T-cell (primary cell): ENCODE results near the gene PTPRJ. TPM values are rescaled to one million over a fixed set of nuclear protein-coding genes. Genes with fewer than 3 reads are reported as not detected.
"Not testable (repeated sequence)": the region's sequence is repeated elsewhere in the genome, so short reads cannot be mapped to it uniquely, and the experiment has no call there.

Experiments used
- ATAC-seq, 4 experiments: fragments of 200-7000 bp in 3 of 4; fragments of 150-1000 bp in 1 of 4; cut with Tn5 transposase; replicated peaks in 1 of 4; 1 replicate in 3 of 4; 2 replicates in 1 of 4; pipeline ENCODE4 v1.10.0; 2021; ENCODE audit warnings: moderate library complexity in 3 of 4, mild to moderate bottlenecking in 2 of 4, moderate number of reproducible peaks in 1 of 4
- CTCF ChIA-PET, 2 donors: fragments of 300-600 bp; sonication (Branson Sonifier 250); formaldehyde crosslinking; loops; one replicate each; lab custom pipeline; 2022; ENCODE audit warnings: antibody characterized with exemption in 2 of 2; lab: Charles Lee
- POLR2A ChIA-PET, 2 donors: fragments of 300-600 bp; sonication (Branson Sonifier 250); formaldehyde crosslinking; loops; one replicate each; lab custom pipeline; 2022; ENCODE audit warnings: antibody characterized with exemption in 2 of 2; lab: Charles Lee
- DNase-seq, 35 experiments: peaks; one replicate each; pipeline versions ENCODE4 v3.0.0 to v3.0.0-alpha.2; 2013 to 2023
- H3K27ac ChIP-seq: one replicate; pipeline ENCODE4 v1.5.1; 2013; ENCODE audit warnings: low read length
- H3K27me3 ChIP-seq, 2 experiments: replicated peaks in 1 of 2; 1 replicate in 1 of 2; 2 replicates in 1 of 2; pipeline versions ENCODE4 v1.6.1 to v1.7.0; 2013; ENCODE audit warnings: low read length in 1 of 2, mixed read lengths in 1 of 2; ENCODE audit not compliant: control insufficient read depth in 2 of 2, insufficient read depth in 2 of 2; ENCODE audit errors: extremely low read depth in 1 of 2
- H3K36me3 ChIP-seq, 2 donors: 1 replicate in 1 of 2; 2 replicates in 1 of 2; pipeline versions ENCODE4 v1.6.1 to v1.7.0; 2013; ENCODE audit warnings: low read length in 1 of 2; ENCODE audit not compliant: control insufficient read depth in 2 of 2, insufficient read depth in 1 of 2; ENCODE audit errors: extremely low read depth in 1 of 2
- H3K4me1 ChIP-seq, 2 experiments: 1 replicate in 1 of 2; 2 replicates in 1 of 2; pipeline versions ENCODE4 v1.6.1 to v1.7.0; 2013; ENCODE audit warnings: low read length in 2 of 2, mixed read lengths in 1 of 2; ENCODE audit not compliant: insufficient read depth in 2 of 2, control insufficient read depth in 1 of 2; ENCODE audit errors: extremely low read depth in 1 of 2
- H3K4me3 ChIP-seq, 2 donors: 1 replicate in 1 of 2; 2 replicates in 1 of 2; pipeline versions ENCODE4 v1.5.1 to v1.7.0; 2013; ENCODE audit warnings: mild to moderate bottlenecking in 2 of 2, low read length in 1 of 2, moderate library complexity in 1 of 2; ENCODE audit not compliant: control insufficient read depth in 1 of 2; ENCODE audit errors: extremely low read depth in 1 of 2
- H3K9me3 ChIP-seq: 2 replicates; pipeline ENCODE4 v1.7.0; 2013
- H3K27ac Mint-ChIP-seq, 2 donors: one replicate each; pipeline ENCODE4 v1.8.0; 2020 to 2021; ENCODE audit warnings: mild to moderate bottlenecking in 2 of 2, mixed read lengths in 2 of 2
- H3K27me3 Mint-ChIP-seq, 2 donors: one replicate each; pipeline ENCODE4 v1.8.0; 2021 to 2022; ENCODE audit warnings: mixed read lengths in 2 of 2
- H3K36me3 Mint-ChIP-seq: one replicate; pipeline ENCODE4 v1.8.0; 2021; ENCODE audit warnings: mixed read lengths
- H3K4me1 Mint-ChIP-seq, 3 donors: one replicate each; pipeline ENCODE4 v1.8.0; 2020 to 2022; ENCODE audit warnings: mixed read lengths in 3 of 3, mild to moderate bottlenecking in 1 of 3
- H3K4me3 Mint-ChIP-seq, 3 donors: one replicate each; pipeline ENCODE4 v1.8.0; 2020 to 2022; ENCODE audit warnings: mild to moderate bottlenecking in 3 of 3, mixed read lengths in 3 of 3, moderate library complexity in 3 of 3
- H3K9me3 Mint-ChIP-seq, 3 donors: one replicate each; pipeline ENCODE4 v1.8.0; 2020 to 2022; ENCODE audit warnings: mixed read lengths in 3 of 3
- WGBS: methylation state at CpG from one replicate; pipeline ENCODE4 v1.1.5; 2013; ENCODE audit warnings: missing lambda C conversion rate; ENCODE audit not compliant: insufficient coverage; 5-methylcytosine and 5-hydroxymethylcytosine counted together
- total RNA-seq, 35 experiments: library from RNA in 6 of 35; stranded (reverse) in 6 of 35; fragments of 120-200 nt in 1 of 35; gene quantifications; one replicate each; pipeline versions ENCODE4 v1.2.1 to v1.2.4 and lab custom pipeline; 2013 to 2026

The PTPRJ gene
- total RNA-seq, 5 donors from 2014 or later (not counting 1 experiment from before 2014, with no cell fraction given) = 44.8 to 71.0 (median 57.9) TPM

DNA sequence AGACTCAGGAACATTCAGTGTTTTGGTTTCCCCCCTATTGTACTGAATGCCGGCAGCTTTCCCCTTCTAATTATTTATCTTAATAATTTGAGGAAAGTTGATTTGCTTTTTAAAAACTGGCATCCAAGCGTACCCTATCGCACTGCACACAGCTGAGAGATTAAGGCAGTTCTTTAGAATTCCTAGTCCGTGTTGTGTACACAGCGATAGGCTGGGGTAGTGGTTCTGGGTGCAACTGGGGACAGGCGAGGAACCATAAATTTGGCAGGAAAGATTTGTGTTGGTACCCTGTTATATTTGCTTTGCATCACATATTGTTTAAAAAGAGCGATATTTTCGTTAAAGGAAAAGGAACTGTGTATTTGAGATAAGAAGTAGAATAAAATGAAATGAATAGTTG lies 39.2 kb downstream of the PTPRJ start:
- WGBS = 85% methylated on average over 7 of the region's 8 CpGs
- POLR2A ChIA-PET = no interaction called here

GRCh38 chr11:48020092-48020755 lies 39.9 kb downstream of the PTPRJ start:
- peak overlapping the region; percentile 84 for H3K27ac Mint-ChIP-seq
- Histone ChIP-seq H3K4me1 (peaks cover 13 to 66% of the 10 kb centered on the region in 2 experiments), H3K4me3 (no peak overlapping the region), H3K27me3 (no peaks in the 10 kb centered on the region), H3K36me3 (peaks cover 0 to 11% of the 10 kb centered on the region in 2 donors), H3K9me3 (no peaks in the 10 kb centered on the region), H3K27ac (peak overlapping the region; percentile 98)
- DNase-seq (peak in 19 of 35 experiments; percentile 20 to 75 (median 37)), ATAC-seq (peak; percentile 29 to 48 (median 32))
- WGBS = 41% methylated on average over 12 of the region's 17 CpGs
- H3K9me3 Mint-ChIP-seq = no peaks in the 10 kb centered on the region
- peaks cover 67 to 85% (median 68%) of the 10 kb centered on the region in 3 donors for H3K4me1 Mint-ChIP-seq
- POLR2A ChIA-PET = no interaction called here
- peak overlapping the region; percentile 29 to 62 (median 55) for H3K4me3 Mint-ChIP-seq
- CTCF ChIA-PET = interaction anchor here (0.6 to 1.6 kb wide), 6 partner anchors 19 to 299 kb away, joined by 4 to 8 read pairs (median 6); no protein-coding TSS in a partner anchor
- H3K27me3 Mint-ChIP-seq = no peaks in the 10 kb centered on the region
- peaks cover 20% of the 10 kb centered on the region for H3K36me3 Mint-ChIP-seq

More for the DNA sequence above, 39.2 kb downstream of the PTPRJ start:
- ATAC-seq (no peak), DNase-seq (no peak)
- Histone ChIP-seq H3K4me3 (no peak overlapping the region), H3K4me1 (peaks cover 13 to 73% of the 10 kb centered on the region in 2 experiments), H3K9me3 (no peaks in the 10 kb centered on the region), H3K36me3 (peaks cover 0 to 8% of the 10 kb centered on the region in 2 donors), H3K27me3 (no peaks in the 10 kb centered on the region), H3K27ac (peak overlapping the region; percentile 98)
- CTCF ChIA-PET = interaction anchor here in 1 of 2 donors (1.1 to 1.6 kb wide), 4 partner anchors 18 to 85 kb away, joined by 5 to 8 read pairs (median 6); no protein-coding TSS in a partner anchor
- peaks cover 68 to 88% (median 73%) of the 10 kb centered on the region in 3 donors for H3K4me1 Mint-ChIP-seq
- peak overlapping the region in 2 of 3 donors; percentile 55 to 62 for H3K4me3 Mint-ChIP-seq
- peak overlapping the region; percentile 84 for H3K27ac Mint-ChIP-seq
- H3K9me3 Mint-ChIP-seq = no peaks in the 10 kb centered on the region
- H3K27me3 Mint-ChIP-seq = no peaks in the 10 kb centered on the region
- H3K36me3 Mint-ChIP-seq = peaks cover 20% of the 10 kb centered on the region

GRCh38 chr11:48021201-48021820 lies 41.0 kb downstream of the PTPRJ start:
- H3K9me3 Mint-ChIP-seq, H3K9me3 ChIP-seq, H3K27ac ChIP-seq, H3K4me3 Mint-ChIP-seq, POLR2A ChIA-PET, DNase-seq, H3K4me3 ChIP-seq, H3K27me3 Mint-ChIP-seq, ATAC-seq, H3K27me3 ChIP-seq: not testable (repeated sequence)
- CTCF ChIA-PET = interaction anchor here in 1 of 2 donors (1.6 kb wide), 1 partner anchor 20 kb away, joined by 8 read pairs; no protein-coding TSS in a partner anchor
- H3K36me3 Mint-ChIP-seq = peaks cover 22% of the 10 kb centered on the region
- peaks cover 58 to 83% (median 65%) of the 10 kb centered on the region in 3 donors for H3K4me1 Mint-ChIP-seq
- peaks cover 13 to 56% of the 10 kb centered on the region in 2 experiments for H3K4me1 ChIP-seq
- peaks cover 2 to 11% of the 10 kb centered on the region in 2 donors for H3K36me3 ChIP-seq
- H3K27ac Mint-ChIP-seq = peak overlapping the region; percentile 5 to 39
- WGBS = no CpG with 5 or more reads among the region's 10 CpGs

GRCh38 chr11:48022445-48022844 lies 42.1 kb downstream of the PTPRJ start:
- Mint-ChIP-seq H3K9me3 (no peaks in the 10 kb centered on the region), H3K36me3 (peaks cover 22% of the 10 kb centered on the region), H3K4me1 (peaks cover 50 to 72% (median 56%) of the 10 kb centered on the region in 3 donors), H3K27ac (peak overlapping the region; percentile 59 to 62), H3K27me3 (no peaks in the 10 kb centered on the region), H3K4me3 (no peak overlapping the region)
- CTCF ChIA-PET = no interaction called here
- Histone ChIP-seq H3K4me3 (no peak overlapping the region), H3K9me3 (no peaks in the 10 kb centered on the region), H3K36me3 (peaks cover 2 to 11% of the 10 kb centered on the region in 2 donors), H3K27me3 (no peaks in the 10 kb centered on the region), H3K27ac (no peak overlapping the region), H3K4me1 (peaks cover 5 to 44% of the 10 kb centered on the region in 2 experiments)
- no peak for DNase-seq
- POLR2A ChIA-PET = interaction anchor here in 1 of 2 donors (0.6 kb wide), 1 partner anchor 23 kb away, joined by 5 read pairs; no protein-coding TSS in a partner anchor
- ATAC-seq = no peak
- 83% methylated on average over 3 of the region's 4 CpGs for WGBS

GRCh38 chr11:48023608-48024007 lies 43.2 kb downstream of the PTPRJ start:
- ATAC-seq, H3K27me3 ChIP-seq, POLR2A ChIA-PET, H3K4me3 ChIP-seq, CTCF ChIA-PET, DNase-seq, H3K9me3 Mint-ChIP-seq, H3K27ac Mint-ChIP-seq, H3K4me3 Mint-ChIP-seq, H3K27ac ChIP-seq, H3K27me3 Mint-ChIP-seq, H3K9me3 ChIP-seq: not testable (repeated sequence)
- peaks cover 22% of the 10 kb centered on the region for H3K36me3 Mint-ChIP-seq
- WGBS = no CpG with 5 or more reads among the region's 7 CpGs
- peaks cover 2 to 11% of the 10 kb centered on the region in 2 donors for H3K36me3 ChIP-seq
- H3K4me1 Mint-ChIP-seq = peaks cover 42 to 64% (median 48%) of the 10 kb centered on the region in 3 donors
- H3K4me1 ChIP-seq = peaks cover 4 to 38% of the 10 kb centered on the region in 2 experiments

GRCh38 chr11:48024635-48025071 lies 44.3 kb downstream of the PTPRJ start:
- peak overlapping the region in 1 of 2 donors; percentile 1 for H3K27ac Mint-ChIP-seq
- H3K27me3 Mint-ChIP-seq = no peaks in the 10 kb centered on the region

More at GRCh38 chr11:48024635-48025071, 44.3 kb downstream of the PTPRJ start:
- POLR2A ChIA-PET = no interaction called here
- CTCF ChIA-PET = interaction anchor here in 1 of 2 donors (0.6 kb wide), 1 partner anchor 51 kb away, joined by 3 read pairs; no protein-coding TSS in a partner anchor
- no peaks in the 10 kb centered on the region for H3K27me3 ChIP-seq
- no peaks in the 10 kb centered on the region for H3K9me3 ChIP-seq
- ATAC-seq = no peak
- H3K4me1 ChIP-seq = peaks cover 7 to 34% of the 10 kb centered on the region in 2 experiments
- Mint-ChIP-seq H3K4me1 (peaks cover 42 to 64% (median 50%) of the 10 kb centered on the region in 3 donors), H3K4me3 (no peak overlapping the region), H3K9me3 (no peaks in the 10 kb centered on the region), H3K36me3 (peaks cover 22% of the 10 kb centered on the region)
- no peak overlapping the region for H3K4me3 ChIP-seq
- H3K27ac ChIP-seq = no peak overlapping the region
- WGBS = 100% methylated on average over 2 of the region's 5 CpGs
- no peak for DNase-seq
- peaks cover 2 to 11% of the 10 kb centered on the region in 2 donors for H3K36me3 ChIP-seq
